GM18867 (cell line): ENCODE measurements around the gene RAP1GAP2.
"Not testable (repeated sequence)": the region's sequence is repeated elsewhere in the genome, so short reads cannot be mapped to it uniquely, and the experiment has no call there.

Experiments used
- ATAC-seq: cut with Tn5 transposase; IDR thresholded peaks from one replicate; pipeline ENCODE4 v1.9.1; 2021; ENCODE audit warnings: mild to moderate bottlenecking, moderate library complexity; ENCODE audit not compliant: unreplicated experiment

RAP1GAP2 gene

DNA sequence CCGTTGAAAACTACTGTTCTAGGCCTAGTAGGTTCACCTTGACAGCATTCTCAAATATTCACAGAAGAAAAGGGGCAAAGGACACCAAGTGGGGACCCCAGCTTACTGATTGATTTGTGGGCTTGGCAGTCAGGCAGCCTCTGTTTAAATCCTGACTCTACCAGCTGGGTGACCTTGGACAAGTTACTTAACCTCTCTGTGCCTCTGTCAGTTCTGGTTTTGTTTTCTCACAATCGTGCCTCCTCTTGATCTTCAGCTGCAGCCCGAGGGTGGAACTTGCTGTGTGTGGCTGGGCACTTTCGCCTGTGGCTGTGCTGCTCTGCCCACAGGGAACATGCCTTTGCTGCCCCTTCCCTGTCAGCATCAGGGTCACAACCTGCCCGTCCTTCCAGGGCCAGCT is 17.8 kb downstream of the RAP1GAP2 start:
- ATAC-seq, result peak; percentile 21

DNA sequence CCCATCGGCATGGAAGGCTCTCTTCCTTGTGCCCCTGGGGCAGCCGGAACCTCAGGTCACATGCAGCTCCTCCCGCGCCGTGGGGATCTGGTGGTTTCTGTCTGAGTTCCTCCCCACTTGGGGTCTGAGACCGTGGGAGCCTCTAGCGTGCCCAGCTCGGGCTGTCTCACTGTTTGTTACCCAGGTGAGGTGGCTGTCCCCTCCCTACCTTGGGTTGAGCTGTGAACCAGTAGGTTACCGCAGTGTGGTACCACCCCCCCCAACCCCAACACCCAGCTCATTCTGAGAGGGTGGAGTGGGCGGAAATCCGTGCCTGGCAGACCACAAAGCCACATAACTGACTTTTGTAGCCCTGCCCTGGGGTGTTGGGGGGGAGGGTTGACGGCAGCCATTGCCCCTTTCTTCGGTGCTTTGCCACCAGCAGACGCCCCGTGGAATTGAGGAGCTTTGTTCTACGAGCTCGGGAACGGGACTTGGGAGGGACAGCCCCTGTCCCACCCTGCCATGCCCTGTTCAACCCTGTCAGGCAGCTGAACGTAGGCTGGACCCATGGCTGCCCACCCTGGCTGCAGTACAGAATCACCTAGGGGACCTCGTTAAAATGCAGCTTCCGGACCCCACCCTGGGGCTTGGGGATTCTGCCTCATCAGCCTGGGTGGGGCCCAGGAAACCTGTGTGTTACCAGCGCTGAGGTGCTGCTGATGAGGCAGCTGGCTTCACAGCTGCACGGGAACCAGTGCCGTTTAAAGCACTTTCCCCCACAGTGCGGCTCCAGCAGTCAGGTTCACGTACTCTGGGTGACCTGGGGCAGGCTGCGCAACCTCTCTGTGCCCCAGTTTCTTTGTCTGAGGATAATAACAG is 18.5 kb downstream of the RAP1GAP2 start:
- ATAC-seq, result peak; percentile 72

DNA sequence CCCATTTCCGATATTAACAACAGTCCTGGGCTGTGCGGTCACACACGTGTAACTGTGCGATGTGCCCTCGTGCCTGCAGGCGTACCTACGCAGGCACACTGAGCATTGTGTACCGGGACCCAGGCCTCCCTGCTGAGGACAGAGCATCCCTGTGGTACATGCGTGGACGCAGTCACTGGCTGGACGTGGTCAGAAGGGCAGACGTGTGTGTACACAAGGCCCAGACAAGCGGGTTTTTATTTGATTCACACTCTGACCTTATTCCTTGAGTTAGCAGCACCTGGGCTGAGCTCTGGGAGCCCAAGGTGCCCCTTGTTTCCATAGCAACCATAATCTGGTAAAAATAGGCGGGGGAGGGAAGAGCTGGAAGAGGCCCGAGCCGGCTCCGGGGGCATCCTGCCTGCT is 19.5 kb downstream of the RAP1GAP2 start:
- no peak for ATAC-seq

DNA sequence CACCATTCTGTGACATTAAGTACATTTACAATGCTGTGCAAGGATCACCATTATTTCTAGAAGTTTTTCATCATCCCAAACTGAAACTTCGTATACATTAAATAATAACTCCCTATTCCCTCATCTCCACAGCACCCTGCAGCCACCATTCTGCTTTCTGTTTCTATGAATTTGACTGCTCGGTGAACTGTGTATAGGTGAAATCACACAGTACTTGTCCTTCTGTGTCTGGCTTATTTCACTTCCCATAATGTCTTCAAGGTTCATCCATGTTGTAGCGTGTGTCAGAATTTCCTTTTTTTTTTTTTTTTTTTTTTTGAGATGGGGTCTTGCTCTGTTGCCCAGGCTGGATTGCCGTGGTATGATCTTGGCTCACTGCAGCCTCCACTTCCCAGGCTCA is 20.4 kb downstream of the RAP1GAP2 start:
- no peak for ATAC-seq

DNA sequence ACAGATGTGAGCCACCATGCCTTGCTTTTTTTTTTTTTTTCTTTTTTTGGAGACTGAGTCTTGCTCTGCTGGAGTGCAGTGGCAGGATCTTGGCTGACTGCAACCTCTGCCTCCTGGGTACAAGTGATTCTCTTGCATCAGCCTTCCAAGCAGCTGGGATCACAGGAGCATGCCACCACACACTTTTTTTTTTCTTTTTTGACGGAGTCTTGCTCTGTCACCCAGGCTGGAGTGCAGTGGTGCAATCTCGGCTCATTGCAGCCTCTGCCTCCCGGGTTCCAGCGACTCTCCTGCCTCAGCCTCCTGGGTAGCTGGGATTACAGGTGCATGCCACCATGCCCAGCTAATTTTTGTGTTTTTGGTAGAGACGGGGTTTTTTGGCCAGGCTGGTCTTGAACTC is 23.1 kb downstream of the RAP1GAP2 start:
- ATAC-seq, result not testable (repeated sequence)

DNA sequence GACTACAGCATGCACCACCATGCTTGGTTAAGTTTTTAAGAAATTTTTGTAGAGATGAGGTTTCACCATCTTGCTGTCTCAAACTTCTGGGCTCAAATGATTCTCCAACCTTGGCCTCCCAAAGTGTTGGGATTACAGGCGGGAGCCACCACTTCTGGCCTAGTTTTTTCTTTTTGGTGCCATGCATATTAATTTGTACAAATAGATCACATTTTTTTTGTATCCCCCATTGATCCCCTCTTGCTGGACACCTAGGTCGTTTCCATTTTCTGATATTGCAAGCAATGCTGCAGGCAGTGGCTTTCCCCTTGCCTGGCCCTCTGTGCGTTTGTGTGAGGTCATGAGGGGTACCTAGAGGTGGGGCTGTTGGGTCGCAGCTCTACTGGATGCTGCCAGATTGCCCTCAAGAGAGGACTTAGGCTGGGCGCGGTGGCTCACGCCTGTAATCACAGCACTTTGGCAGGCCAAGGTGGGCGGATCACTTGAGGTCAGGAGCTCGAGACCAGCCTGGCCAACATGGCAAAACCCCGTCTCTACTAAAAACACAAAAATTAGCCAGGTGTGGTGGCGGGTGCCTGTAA is 23.8 kb downstream of the RAP1GAP2 start:
- no peak for ATAC-seq

DNA sequence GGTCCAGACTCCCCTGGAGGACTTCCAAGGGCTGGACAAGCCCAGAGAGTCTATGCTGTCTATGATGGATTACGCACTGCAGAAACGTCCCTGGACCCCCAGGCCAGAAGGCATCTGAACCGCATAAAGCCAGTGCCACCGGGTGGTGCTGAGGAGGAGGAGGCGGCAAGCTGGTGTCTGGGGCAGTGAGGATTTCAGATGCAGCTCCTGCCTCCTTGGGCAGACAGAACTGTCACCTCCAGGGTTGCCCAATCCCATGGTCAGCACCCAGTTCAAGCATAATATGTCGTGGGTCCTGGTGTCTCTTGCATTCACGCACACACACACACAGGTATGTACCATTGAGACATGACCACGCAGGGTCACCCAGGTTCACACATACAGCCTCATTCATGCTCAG is 25.6 kb downstream of the RAP1GAP2 start:
- ATAC-seq, result no peak

DNA sequence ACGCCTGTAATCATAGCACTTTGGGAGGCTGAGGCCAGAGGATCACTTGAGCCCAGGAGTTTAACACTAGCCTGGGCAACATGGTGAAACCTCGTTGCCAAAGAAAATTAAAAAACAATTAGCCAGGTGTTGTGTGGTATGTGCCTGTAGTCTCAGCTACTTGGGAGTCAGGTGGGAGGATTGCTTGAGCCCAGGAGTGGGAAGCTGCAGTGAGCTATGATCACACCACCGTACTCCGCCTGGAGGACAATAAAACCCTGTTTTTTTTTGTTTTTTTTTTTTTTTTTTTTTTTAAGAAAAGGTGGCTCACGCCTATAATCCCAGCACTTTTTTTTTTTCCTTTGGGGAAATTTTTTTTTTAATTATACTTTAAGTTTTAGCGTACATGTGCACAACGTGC is 26.1 kb downstream of the RAP1GAP2 start:
- no peak for ATAC-seq

DNA sequence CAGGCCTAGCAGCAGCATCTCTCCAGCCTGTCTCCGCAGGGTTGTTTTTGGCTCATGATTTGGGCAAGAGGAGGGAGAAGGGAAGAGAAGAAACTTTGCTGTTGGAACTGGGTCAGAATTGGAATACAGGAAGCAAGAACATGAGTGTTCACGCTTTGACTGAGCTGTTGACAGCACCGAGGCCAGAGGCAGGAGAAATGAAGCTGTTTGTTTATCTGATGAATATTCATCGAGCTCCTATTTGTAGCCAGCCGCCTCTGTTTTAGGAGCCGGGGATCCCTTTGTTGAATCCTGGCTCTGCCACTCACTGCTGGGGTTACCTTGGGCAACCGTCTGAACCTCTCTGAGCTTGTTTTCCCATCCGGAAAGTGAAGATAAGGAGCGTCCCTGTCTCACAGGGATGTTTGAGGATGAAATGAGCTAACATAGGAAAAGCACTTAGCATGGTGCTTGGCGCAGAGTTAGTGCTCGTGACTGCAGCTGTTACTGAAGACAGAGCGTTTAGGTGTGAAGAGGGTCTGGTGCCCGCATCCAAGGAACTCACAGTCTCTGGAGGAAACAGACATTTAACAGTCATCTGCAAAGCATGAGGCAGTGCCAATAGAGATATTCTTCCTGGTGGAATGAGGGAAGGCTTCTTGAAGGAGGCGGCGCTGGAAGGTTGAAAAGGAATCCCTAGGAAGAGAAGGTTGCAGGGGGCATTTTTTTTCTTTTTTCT is 29.2 kb downstream of the RAP1GAP2 start:
- no peak for ATAC-seq

DNA sequence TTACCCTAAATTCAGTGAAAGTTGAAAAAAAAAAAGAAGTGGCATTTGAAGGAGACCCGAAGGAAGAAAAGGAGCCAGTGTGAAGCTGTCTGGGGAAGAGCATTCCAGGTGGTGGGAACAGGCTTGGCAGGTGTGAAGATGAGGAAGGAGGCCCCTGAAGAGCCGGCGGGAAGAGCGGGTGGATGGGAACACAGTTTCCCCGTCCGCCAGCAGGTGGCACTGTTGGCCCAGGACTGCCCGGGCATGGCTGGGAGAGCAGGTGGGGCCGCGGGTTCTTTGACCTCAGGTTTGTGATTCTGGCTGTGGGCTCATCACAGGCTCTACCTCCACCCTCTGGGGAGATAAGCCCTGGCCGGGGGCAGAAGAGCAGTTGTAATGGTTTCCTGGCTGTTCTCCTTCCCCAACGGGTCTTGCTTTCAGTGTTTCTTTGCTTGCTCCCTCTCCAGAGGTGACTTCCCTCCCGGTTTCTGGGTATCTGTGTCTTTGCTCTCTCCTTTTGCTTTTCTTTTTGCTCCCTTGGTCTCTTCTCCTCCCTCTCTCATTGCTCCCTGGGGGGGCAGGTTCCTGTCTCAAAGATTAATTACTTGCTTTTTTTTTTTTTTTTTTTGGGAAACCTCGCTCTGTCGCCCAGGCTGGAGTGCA is 32.3 kb downstream of the RAP1GAP2 start:
- no peak for ATAC-seq

DNA sequence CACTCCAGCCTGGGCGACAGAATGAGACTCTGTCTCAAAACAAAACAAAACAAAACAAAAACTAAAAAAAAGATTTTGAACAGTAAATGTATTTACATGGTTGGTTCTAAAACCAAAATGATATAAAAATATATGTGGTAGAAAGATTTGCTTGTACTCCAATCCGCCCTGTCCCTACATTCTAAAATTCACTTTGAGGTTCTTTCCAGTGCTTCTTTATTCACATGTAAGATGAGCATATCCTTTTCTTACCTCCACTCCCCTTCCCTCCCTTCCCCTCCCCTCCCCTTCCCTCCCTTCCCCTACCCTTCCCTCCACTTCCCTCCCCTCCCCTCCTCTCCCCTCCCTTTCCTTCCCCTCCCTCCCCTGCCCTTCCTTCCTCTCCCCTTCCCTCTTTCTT is 34.4 kb downstream of the RAP1GAP2 start:
- no peak for ATAC-seq

DNA sequence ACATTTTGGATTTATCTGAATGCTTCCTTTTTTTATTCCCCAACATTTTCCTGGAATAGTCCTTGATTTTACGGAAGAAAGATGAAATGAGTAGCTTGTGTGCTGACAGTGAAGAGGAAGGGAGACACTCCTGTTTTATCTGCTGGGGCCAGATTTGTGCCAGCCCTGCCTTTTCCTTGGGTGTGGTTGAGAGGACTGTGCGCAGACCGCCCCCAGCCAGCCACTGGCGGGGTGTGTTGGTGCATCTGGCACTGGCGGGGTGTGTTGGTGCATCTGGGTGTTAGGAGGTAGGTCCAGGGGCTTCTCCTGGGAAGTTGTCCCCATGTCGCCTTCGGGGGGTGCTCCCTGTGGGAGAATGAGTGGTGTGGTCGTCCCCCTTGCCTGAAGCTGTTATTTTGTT is 39.5 kb downstream of the RAP1GAP2 start:
- ATAC-seq, result no peak

DNA sequence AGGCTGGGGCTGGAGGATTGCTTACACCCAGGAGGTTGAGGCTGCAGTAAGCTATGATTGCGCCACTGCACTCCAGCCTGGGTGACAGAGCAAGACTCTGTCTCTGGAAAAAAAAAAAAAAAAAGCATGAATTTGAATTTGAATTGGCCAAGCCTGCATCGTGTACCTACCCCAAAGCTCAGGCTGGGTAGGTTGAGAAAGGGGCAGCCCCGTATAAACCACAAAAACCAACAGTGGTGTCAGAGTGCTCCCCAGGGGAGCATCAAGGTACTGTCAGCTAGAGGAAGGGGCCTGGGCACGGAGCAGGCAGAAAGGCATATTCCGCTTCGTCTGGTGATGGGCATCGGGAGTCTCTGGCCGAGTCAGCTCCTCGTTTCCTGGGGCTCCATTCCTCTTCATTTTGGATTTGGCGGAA is 40.9 kb downstream of the RAP1GAP2 start:
- ATAC-seq, result peak; percentile 73

DNA sequence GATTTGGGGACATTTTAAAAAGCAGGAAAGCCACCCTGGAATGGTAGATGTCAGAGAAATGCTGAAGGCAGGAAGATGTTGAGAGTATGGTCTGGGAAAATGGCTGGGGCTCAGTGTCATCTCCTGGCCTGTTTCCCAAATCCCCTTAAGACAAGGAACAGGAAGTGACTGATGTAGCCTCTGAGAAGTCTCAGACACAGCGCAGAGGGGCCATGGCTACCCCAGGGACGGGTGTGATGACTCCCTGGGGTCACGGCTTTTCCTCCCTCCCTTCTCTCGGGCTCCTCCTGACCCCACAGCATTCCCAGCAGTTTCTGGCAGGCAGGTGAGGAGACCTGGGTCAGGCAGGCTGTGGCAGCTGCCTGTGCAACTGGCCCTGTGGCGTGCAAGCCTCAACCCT is 45.4 kb downstream of the RAP1GAP2 start:
- ATAC-seq, result no peak

DNA sequence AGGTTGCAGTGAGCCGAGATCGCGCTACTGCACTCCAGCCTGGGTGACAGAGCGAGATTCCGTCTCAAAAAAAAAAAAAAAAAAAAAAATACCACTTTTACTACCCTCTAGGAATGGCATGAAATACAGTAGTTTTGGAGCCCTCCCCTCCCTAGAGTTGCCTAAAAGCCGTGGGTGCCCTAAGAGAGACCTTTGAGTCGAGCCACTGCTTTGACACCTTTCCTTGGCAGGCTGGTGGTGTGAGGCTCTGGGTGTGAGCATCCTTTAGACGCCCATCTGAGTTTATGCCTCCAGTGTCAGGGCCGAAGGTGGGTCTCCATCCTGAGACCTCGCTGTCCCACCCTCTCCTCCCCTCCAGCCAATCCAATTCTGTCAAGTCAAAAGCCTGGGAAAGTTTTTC is 46.2 kb downstream of the RAP1GAP2 start:
- ATAC-seq, result no peak

DNA sequence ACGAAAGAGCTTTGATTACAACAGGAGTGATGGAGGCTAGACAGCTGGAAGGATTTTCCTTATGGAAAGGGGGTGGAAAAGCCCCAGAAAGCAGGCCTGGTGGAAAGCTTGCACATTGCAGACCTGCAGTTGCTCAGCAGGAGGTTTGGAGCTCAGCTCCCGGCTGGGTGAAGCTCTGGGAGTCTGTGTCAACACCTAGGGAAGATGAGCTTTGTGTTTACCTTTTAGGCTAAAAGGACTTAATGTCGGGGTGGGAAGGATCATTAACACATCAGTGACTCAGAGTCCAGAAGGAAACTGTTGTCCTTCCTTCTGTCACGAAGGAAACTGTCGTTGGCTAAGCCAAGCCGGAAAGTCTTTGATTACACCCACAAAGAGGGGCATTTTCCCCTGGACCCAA is 48.2 kb downstream of the RAP1GAP2 start:
- no peak for ATAC-seq

DNA sequence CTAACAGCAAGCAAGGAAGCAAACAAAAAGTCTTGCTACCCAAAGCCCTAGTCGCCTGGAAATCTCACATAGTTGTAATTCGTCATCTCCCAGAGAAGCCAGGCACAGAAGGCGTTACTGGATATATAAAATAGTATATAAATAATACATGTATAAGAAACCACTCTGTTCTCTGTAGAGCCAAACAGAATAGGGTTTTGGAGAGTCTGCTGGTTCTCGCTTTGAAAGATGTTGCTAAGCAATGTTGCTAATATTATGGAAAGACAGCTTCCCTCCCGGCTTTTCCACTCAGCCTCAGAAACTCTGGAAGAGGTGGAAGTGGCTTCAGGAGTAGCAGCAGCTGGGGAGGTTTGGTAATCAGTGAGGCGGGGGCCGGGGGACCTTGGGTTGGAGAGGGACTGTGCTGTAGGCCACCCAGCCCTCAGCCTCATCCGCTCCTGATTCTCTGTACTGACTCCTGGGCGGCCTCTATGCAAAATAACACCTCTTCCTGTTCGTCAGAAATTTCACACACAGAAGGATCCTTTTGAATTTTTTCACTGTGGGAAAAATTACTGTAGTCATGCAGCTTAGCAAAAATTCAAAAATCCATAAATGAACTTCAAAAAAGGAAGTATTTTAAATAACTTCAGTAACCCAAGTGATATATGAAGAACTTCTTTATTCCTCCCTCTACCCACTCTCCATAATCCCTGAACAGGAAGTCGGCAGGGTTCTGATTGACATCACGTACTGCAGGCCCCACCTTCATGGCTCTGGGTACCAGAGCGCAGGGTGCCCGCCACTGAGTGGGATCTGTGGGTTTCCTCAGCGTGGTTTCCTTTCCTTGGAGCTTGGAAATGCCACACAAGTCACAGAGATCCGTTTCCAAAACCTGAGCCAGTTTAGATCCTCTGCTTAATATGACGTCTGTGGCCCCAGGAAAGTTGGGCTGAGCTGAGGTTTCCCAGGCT is 51.4 kb downstream of the RAP1GAP2 start:
- no peak for ATAC-seq

DNA sequence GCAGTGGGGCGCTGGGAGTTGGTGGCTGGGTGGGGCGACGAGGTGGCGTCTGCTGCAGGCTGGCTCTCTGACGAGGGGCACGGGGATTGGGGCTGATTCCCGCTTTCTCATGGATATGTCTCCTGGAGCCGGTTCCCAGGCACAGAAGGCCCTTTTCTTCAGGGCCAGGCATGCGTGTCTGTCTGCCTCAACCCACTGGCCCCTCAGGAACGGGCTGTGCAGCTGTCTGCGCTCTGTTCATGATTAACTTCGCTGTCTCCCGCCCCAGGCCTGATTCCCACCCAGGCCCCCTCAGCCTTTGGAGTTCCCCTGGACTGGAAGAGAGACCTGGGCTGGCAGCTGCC is 53.1 kb downstream of the RAP1GAP2 start:
- no peak for ATAC-seq

DNA sequence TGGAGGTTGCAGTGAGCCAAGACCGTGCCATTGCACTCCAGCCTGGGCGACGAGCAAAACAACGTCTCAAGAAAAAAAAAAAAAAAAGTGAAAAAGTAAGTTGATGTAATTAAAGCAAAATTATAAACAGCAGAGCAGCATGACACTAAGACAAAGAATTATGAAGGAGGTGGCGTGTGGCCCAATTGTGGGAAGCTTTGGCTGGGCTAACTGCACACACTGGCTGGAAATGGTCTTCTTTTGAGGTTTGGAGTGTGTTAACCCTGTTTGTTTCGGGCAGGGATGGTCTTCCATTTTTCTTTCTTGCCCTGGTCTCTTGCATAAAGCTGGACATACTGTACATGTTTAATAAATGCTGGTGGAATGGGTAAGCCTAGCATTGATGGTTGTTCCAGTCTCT is 54.8 kb downstream of the RAP1GAP2 start:
- no peak for ATAC-seq

DNA sequence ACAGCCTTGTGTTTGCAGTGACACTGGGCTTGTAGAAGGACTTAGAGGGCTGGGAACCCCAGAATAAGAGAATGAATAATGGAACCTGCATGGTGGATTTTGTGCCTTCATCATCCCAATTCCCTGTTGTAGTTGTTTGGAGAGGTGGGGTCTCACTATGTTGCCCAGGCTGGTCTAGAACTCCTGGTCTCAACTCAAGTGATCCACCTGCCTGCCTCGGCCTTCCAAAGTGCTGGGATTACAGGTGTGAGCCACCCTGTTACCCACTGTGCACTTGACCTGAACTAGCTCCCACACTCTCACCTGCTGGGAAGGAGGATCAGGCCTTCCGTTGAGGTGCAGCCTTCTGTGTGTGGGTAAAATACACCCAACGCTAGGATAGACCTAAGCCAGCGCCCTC is 55.4 kb downstream of the RAP1GAP2 start:
- ATAC-seq, result no peak

DNA sequence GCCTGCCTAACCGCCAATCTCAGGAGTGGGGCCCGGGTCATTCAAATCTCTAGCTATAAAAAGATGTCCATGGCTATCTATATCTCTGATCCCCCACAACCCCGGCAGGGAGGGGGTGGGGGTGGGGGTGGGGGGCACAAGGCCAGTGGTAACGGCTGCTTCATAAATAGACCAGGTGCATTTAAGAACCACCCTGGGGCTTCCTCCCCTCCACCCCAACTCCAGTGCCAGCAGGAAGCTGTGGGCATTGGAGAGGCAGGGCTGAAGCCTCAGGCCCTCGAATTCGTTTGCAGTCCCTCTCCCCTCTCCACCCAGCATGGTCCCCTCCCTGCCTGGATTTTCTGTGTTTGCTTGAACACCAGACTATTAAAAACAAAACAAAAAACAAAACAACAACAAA is 56.0 kb downstream of the RAP1GAP2 start:
- no peak for ATAC-seq
